Coronary artery (tissue), 2 donors: ENCODE results near the gene PRM1.
"Not testable (repeated sequence)": the region's sequence is repeated elsewhere in the genome, so short reads cannot be mapped to it uniquely, and the experiment has no call there.

Experiments used
- DNase-seq: peaks from one replicate; pipeline ENCODE4 v3.0.0-alpha.2; 2017; ENCODE audit warnings: low spot score
- H3K27ac ChIP-seq, 2 donors: fragments of 200-600 bp; sonication (generic); one replicate each; pipeline ENCODE4 v1.5.1; 2016 to 2019
- H3K4me3 ChIP-seq: fragments of 200-600 bp; sonication (generic); 2 replicates; pipeline ENCODE4 v1.5.1; 2016; ENCODE audit warnings: mild to moderate bottlenecking, moderate library complexity
- TF ChIP-seq, protein P1 (sequence below): fragments of 200-600 bp; sonication (generic); IDR thresholded peaks from one replicate; pipeline ENCODE4 v1.5.1; 2019; ENCODE audit warnings: antibody characterized with exemption

The PRM1 gene

DNA sequence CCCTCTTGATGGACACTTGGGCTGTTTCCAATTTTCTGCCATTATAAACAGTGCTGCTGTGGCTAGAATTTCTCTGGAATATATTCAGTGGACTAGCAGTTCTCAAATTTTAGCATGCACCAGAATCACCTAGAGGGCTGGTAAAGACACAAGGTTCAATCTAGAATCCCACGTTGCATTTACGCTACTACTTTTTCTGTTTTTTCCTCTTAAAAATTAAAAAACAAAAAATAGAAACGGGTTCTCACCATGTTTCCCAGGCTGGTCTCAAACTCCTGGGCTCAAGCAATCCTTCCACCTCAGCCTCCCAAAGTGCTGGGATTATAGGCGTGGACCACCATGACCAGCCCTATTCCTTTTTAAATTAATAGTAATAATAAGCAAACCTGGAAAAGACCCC, 14.5 kb upstream of the PRM1 start:
- H3K4me3 ChIP-seq: no peak overlapping the region
- TF ChIP-seq, protein P1, sequence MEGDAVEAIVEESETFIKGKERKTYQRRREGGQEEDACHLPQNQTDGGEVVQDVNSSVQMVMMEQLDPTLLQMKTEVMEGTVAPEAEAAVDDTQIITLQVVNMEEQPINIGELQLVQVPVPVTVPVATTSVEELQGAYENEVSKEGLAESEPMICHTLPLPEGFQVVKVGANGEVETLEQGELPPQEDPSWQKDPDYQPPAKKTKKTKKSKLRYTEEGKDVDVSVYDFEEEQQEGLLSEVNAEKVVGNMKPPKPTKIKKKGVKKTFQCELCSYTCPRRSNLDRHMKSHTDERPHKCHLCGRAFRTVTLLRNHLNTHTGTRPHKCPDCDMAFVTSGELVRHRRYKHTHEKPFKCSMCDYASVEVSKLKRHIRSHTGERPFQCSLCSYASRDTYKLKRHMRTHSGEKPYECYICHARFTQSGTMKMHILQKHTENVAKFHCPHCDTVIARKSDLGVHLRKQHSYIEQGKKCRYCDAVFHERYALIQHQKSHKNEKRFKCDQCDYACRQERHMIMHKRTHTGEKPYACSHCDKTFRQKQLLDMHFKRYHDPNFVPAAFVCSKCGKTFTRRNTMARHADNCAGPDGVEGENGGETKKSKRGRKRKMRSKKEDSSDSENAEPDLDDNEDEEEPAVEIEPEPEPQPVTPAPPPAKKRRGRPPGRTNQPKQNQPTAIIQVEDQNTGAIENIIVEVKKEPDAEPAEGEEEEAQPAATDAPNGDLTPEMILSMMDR: no peak
- no peak for DNase-seq
- H3K27ac ChIP-seq: no peak overlapping the region

DNA sequence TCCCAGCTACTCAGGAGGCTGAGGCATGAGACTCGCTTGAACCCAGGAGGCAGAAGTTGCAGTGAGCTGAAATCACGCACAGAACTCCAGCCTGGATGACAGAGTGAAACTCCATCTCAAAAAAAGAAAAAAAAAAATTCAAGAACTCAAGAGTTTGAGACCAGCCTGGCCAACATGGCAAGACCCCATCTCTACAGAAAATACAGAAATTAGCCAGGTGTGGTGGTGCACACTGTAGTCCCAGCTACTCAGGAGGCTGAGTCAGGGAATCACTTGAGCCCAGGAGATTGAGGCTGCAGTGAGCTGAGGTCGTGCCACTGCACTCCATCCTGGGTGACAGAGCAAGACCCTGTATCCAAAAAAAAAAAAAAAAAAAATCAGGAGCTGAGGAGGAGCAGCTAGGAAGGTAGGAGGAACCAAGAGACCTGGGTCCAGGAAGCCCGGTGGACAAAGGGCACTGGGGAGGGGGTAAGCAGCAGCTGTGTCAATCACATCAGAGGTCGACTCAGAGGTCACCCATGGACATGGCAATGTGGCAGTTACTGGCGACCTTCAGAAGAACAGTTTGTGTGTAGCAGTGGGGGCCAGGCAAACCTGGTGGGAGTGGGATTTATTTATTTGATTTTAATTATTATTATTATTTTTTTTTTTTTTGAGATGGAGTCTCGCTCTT, 11.1 kb upstream of the PRM1 start:
- H3K27ac ChIP-seq: no peak overlapping the region
- DNase-seq: no peak
- no peak overlapping the region for H3K4me3 ChIP-seq
- TF ChIP-seq, protein P1: no peak

DNA sequence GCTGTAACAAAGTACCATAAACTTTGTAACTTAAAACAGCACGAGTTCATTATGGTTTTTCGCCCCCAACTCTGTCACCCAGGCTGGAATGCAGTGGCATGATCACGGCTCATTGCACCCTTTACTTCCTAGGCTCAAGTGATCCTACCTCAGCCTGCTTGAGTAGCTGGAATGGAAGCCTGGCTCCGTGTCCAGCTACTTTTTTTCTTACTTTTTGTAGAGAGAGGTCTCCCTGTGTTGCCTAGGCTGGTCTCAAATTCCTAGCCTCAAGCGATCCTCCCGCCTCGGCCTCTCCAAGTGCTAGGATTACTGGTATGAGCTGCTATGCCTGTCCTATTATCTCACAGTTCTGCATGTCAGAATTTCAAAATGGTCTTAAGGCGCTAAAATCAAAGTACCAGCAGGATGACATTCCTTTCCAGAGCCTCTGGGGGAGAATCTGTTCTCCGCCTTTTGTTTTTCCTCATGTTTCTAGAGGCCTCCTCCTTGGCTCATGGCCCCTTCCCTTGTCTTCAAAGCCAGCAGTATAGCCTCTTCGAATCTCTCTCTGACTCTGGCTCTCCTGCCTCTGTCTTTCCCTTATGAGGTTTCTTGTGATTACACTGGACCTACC, 10.1 kb upstream of the PRM1 start:
- TF ChIP-seq, protein P1: no peak
- no peak for DNase-seq
- Histone ChIP-seq H3K4me3 (no peak overlapping the region), H3K27ac (no peak overlapping the region)

DNA sequence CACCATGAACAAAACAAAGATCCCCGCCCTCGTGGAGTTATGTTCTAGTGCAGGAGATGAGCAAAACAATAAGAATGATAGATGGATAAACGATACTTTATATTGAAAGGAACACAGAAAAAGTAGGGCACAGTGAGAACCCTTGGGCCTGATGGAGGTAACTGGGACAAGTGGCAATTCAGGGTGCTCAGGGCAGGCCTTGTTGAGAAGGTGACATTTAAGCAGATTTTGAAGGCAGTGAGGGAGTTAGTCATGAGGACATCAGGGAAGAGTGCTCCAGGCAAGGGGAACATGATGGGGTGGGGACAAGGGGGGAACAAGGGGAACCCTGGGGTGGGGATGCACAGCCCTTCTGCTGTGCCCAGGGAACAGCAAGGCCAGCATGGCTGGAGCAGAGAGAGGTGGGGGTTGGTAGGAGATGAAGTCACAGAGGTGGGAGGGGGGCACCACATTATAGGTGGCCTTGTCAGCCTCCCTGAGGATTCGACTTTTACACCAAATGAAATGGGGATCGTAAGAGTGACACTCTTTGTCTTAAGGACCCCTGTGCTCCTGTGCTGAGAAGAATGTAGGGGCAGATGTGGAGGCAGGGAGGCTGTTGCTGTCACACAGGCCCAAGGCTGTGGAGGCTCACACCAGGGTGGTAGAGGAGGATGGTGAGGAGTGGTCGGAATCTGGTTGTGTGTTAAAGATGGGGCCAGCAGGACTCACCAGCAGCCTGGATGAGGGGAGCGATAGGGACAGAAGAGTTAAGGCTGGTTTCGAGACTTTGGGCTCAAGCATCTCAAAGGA, 9.2 kb upstream of the PRM1 start:
- DNase-seq: no peak
- Histone ChIP-seq H3K4me3 (no peak overlapping the region), H3K27ac (no peak overlapping the region)
- TF ChIP-seq, protein P1: no peak

DNA sequence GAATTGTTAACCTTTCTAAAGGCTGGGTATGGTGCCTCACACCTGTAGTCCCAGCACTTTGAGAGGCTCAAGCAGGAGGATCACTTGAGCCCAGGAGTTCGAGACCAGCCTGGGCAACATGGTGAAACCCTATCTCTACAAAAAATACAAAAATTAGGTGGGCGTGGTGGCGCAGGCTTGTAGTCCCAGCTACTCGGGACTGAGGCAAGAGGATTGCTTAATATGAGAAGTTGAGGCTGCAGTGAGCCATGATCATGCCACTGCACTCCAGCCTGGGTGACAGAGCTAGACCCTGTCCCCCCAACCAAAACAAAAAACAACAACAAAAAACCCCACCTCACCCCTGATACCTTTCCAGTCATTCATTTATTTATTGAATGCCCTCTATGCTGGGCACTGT, 8.6 kb upstream of the PRM1 start:
- DNase-seq, H3K4me3 ChIP-seq, H3K27ac ChIP-seq: not testable (repeated sequence)

DNA sequence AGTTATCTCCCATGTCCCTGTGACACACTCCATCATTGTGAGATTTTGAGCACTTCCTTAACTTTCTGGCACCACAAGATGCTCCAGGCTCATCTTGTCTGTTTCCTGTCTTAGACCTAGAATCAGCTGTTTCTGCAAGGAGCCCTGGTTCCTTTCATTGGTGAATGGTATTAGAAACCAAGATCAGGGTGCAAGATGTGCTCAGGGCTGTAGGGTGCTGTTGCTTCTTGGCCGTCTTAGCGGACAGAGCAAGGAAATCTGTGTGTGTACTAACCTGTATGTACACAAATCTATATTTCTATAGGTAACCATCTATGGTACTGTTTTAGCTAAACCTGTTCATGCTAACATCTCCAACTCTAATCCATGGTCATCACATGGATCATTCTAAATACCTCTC, 8.1 kb upstream of the PRM1 start:
- DNase-seq: no peak
- TF ChIP-seq, protein P1: no peak
- Histone ChIP-seq H3K27ac (no peak overlapping the region), H3K4me3 (no peak overlapping the region)

DNA sequence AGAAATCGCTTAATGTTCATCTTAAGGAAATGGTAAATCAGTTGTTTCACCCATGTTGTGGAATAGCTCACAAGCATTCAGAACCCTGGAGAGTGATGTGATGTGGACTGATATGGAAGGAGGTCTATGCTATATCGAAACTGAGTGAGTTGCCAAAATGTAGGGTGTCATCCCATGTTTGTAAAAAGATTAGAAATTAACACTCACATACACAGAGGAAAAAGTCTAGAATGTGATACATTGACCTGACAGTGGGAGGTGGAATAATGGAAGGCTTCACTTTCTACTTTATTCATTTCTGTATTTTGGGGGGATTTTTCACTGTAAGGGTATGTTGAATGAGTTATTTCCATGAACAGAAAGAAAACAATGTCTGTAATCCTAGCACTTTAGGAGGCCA, 4.7 kb upstream of the PRM1 start:
- H3K4me3 ChIP-seq: no peak overlapping the region
- no peak overlapping the region for H3K27ac ChIP-seq
- TF ChIP-seq, protein P1: no peak
- no peak for DNase-seq
